Measurements from ENCODE around the gene ELAVL1.

ELAVL1 gene

DNA sequence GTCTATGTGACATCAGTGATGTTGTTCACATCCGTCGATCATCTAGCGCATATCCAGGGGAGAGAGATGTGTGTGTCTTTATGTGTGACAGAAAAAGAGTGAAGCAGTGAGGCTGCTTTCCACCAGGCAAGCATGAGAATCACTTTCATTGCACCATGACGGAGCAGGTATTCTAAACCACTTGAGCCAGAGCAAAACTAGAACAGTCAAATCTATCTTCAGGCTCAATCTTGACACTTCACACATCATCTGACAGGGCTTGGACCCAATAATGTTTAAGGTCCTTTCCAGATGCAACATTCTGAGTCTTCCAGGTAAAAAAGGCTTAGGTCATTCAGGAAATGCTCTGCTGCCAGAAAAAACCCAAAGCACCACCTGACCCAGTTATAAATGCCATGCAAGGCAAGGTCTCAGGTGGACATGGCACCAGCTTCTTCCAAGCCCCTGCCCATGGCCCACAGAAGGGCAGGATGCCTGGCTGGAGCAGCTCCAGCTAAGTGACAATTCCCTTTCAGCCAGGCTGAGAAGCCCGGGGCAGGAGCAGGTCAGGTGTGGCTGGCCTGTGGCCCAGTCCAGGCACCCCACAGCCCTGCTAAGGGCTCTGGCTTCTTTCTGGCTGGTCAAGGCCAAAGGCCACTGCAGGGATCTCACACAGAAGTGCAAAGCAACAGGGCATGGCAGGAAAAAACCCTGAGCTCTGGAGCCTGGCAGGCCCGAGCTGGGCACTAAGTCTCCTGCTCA, 5.0 kb downstream of the ELAVL1 start:
- Mint-ChIP-seq H3K9me3 (no peaks in the 10 kb centered on the region), H3K4me1 (ENCODE audit: low read depth) (peaks cover 73% of the 10 kb centered on the region), H3K4me3 (no peak overlapping the region), H3K27ac (no peak overlapping the region), H3K27me3 (no peaks in the 10 kb centered on the region), H3K36me3 (ENCODE audit: low read depth) (peaks cover 27% of the 10 kb centered on the region)

DNA sequence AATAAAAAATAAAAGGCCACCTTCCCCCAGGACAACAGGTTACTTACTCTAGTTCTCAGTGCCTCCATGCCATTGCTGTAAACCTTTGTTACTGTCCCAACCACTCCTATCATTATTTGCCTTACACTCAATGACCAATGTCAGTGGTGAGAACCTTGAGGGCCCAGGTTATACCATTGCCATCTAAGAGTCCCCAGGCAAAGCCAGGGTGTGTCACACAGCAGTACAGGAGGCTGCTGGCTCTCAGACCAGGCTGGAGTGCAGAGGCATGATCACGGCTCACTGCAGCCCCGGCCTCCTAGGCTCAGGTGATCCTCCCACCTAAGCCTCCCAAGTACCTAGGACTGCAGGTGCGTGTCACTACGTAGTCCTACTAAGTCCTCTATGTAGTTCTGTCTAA, 6.1 kb downstream of the ELAVL1 start:
- H3K27ac Mint-ChIP-seq, result no peak overlapping the region

DNA sequence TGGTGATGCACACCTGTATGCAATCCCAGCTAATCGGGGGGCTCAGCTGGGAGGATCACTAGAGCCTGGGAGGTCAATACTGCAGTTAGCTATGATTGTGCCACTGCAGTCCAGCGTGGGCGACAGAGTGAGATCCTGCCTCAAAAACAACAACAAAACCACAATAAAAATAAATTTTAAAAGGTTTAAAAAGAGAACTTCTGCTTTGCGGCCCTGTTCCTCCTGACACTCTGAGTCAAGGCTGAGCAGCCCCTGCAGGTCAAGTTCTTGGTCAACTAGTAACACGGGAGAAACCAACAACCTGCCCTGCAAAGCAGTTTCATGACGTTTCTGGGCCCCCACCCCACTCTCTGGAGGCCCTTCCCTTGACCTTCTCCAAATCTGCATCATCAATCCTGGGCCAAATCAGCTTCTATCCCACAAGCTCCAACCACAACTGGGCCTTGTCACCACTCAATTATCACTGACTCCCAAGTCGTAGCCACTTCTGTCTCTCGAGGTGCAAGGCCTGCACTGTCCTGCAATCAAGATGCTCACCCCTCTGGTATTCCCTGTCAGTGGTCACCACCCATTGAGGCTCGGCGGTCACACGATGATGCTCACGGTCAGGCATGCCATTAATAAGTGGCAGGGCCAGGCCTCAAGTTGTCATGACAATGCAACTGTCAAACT, 7.5 kb downstream of the ELAVL1 start:
- no peak overlapping the region for H3K27ac Mint-ChIP-seq
- H3K9me3 Mint-ChIP-seq, result no peaks in the 10 kb centered on the region
- H3K36me3 Mint-ChIP-seq (ENCODE audit: low read depth), result peaks cover 27% of the 10 kb centered on the region
- H3K4me3 Mint-ChIP-seq, result no peak overlapping the region
- H3K27me3 Mint-ChIP-seq, result no peaks in the 10 kb centered on the region
- peaks cover 74% of the 10 kb centered on the region for H3K4me1 Mint-ChIP-seq (ENCODE audit: low read depth)

More for the DNA sequence above, 6.1 kb downstream of the ELAVL1 start:
- H3K9me3 Mint-ChIP-seq, result no peaks in the 10 kb centered on the region
- no peak overlapping the region for H3K4me3 Mint-ChIP-seq
- H3K36me3 Mint-ChIP-seq (ENCODE audit: low read depth), result peaks cover 27% of the 10 kb centered on the region
- peaks cover 78% of the 10 kb centered on the region for H3K4me1 Mint-ChIP-seq (ENCODE audit: low read depth)
- H3K27me3 Mint-ChIP-seq, result no peaks in the 10 kb centered on the region

DNA sequence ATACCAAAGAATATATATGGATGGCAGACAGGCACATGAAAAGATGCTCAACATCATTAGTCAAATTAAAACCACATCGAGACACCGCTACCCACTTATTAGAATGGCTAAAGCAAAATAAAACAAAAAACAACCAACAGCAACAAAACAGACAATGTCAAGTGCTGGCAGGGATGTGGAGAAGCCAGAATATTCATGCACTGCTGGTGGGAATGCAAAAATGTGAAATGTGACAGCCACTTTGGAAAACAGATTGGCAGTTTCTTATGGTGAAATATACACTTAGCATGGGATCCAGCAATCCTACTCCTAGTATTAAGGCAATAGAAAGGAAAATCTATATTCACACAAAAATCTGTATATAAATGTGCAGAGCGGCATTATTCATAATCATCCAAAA, 8.6 kb downstream of the ELAVL1 start:
- peaks cover 67% of the 10 kb centered on the region for H3K4me1 Mint-ChIP-seq (ENCODE audit: low read depth)

DNA sequence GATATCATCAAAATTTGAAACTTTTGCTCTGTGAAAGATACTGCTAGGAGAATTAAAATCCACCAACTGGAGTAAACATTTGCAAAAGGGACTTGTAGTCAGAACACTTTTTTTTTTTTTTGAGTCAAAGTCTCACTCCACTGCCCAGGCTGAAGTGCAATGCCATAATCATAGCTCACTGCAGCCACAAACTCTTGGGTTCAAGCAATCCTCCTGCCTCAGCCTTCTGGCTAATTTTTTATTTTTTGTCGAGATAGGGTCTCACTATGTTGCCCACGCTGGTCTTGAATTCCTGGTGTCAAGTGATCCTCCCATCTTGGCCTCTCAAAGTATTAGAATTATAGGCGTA, 9.7 kb downstream of the ELAVL1 start:
- H3K27me3 Mint-ChIP-seq, result no peaks in the 10 kb centered on the region
- H3K36me3 Mint-ChIP-seq (ENCODE audit: low read depth), result peaks cover 29% of the 10 kb centered on the region
- H3K27ac Mint-ChIP-seq, result no peak overlapping the region
- no peaks in the 10 kb centered on the region for H3K9me3 Mint-ChIP-seq
- peaks cover 56% of the 10 kb centered on the region for H3K4me1 Mint-ChIP-seq (ENCODE audit: low read depth)
- H3K4me3 Mint-ChIP-seq, result no peak overlapping the region

More for the DNA sequence above, 8.6 kb downstream of the ELAVL1 start:
- H3K36me3 Mint-ChIP-seq (ENCODE audit: low read depth), result peaks cover 23% of the 10 kb centered on the region
- no peaks in the 10 kb centered on the region for H3K9me3 Mint-ChIP-seq
- H3K4me3 Mint-ChIP-seq, result no peak overlapping the region
- H3K27ac Mint-ChIP-seq, result no peak overlapping the region
- no peaks in the 10 kb centered on the region for H3K27me3 Mint-ChIP-seq

DNA sequence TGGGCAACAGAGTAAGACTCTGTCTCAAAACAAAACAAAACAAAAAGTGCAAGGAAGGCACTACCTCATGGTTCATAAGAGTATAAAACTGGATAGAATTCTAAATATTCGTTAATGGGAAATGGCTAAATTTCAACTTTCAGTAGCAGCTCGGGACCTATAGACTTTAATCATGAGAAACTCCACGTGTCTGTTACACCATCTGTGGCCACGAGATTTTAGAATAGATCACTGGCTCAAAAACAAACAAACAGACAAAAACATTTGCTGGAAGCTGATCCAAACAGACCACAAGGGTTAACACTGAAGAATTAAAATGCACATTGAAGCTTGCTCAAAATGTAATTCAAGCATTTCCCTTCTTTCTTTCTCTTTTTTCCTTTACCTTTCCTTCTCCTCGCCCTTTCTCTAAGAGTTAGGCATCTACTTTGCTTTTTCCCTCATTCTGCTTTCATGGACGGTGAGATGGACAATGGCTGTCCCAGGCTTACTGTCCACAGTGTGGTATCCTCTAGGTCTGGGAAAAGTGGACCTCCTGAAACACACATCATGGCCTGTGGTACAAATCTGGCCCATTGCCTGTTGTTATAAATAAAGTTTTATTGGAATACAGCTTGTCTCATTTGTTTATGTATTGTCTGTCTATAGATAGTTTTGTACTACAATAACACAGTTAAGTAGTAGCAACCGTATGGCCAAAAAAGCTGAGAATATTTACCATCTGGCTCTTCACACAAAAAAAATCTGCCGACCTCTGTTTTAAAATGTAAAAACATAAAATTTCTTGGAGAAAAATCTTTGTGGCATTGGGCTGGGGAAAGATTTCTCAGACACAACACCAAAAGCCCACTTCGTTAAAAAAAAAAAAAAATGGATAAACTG, 10.3 kb downstream of the ELAVL1 start:
- Mint-ChIP-seq H3K27ac (peak overlapping the region; percentile 85), H3K4me3 (no peak overlapping the region), H3K9me3 (no peaks in the 10 kb centered on the region), H3K27me3 (no peaks in the 10 kb centered on the region), H3K36me3 (ENCODE audit: low read depth) (peaks cover 32% of the 10 kb centered on the region), H3K4me1 (ENCODE audit: low read depth) (peaks cover 51% of the 10 kb centered on the region)

DNA sequence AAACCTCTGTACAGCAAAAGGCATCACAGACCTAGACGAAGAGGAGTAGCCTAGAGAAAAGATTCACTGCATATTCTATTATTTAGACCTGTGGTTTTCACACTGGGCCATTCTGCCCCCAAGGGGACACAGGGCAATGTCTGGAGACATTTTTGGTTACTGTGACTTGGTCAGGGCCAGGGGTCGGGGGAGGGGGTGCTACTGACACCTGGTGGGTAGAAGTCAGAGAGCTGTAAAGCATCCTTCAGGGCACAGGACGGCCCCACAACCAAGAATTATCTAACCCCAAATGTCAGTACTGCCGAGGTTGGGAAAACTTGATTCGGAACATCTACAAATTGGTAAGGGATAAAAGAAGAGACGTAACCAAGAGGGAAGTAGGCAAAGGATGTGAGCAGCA, 11.3 kb downstream of the ELAVL1 start:
- Mint-ChIP-seq H3K27ac (no peak overlapping the region), H3K36me3 (ENCODE audit: low read depth) (peaks cover 34% of the 10 kb centered on the region), H3K9me3 (no peaks in the 10 kb centered on the region), H3K27me3 (no peaks in the 10 kb centered on the region), H3K4me3 (no peak overlapping the region), H3K4me1 (ENCODE audit: low read depth) (peaks cover 43% of the 10 kb centered on the region)

DNA sequence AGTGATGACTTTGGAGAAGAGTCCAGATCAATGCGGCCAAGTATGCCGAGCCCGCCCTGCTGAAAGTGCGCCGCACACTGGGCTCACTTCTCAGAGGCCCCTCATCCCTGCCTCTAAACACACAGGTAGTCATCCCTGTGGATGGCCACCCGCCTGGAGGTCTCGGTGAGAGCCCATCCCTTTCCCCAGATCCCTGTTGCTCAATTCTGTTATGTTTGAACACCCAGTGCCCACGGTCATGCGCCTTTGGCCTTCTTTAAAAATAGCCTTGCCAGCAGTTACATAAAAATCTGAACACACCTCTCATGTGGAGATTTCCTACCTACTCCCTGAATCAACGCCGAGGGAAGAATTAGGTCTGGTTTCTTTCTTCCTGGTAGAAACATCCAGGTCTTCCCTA, 11.9 kb downstream of the ELAVL1 start:
- Mint-ChIP-seq H3K27ac (no peak overlapping the region), H3K4me1 (ENCODE audit: low read depth) (peaks cover 43% of the 10 kb centered on the region), H3K27me3 (no peaks in the 10 kb centered on the region), H3K36me3 (ENCODE audit: low read depth) (peaks cover 37% of the 10 kb centered on the region), H3K4me3 (no peak overlapping the region), H3K9me3 (no peaks in the 10 kb centered on the region)

DNA sequence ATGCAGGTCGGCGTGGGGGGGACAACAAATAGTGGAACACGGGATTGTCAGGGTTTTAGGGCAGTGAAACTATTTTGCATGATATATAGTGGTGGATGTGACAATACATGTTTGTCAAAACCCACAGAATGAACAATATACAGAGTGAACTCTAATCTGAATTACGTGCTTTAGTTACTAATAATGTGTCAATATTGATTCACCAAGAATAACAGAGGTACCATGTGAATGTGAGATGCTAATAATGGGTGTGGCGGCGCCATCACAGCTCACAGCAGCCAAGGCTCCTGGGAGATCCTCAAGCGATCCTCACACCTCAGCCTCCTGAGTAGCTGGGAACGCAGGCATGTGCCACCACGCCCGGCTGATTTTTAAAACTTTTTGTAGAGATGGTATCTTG, 12.9 kb downstream of the ELAVL1 start:
- Mint-ChIP-seq H3K9me3 (no peaks in the 10 kb centered on the region), H3K27me3 (no peaks in the 10 kb centered on the region), H3K27ac (no peak overlapping the region), H3K4me1 (ENCODE audit: low read depth) (peaks cover 37% of the 10 kb centered on the region), H3K36me3 (ENCODE audit: low read depth) (peaks cover 45% of the 10 kb centered on the region), H3K4me3 (no peak overlapping the region)

DNA sequence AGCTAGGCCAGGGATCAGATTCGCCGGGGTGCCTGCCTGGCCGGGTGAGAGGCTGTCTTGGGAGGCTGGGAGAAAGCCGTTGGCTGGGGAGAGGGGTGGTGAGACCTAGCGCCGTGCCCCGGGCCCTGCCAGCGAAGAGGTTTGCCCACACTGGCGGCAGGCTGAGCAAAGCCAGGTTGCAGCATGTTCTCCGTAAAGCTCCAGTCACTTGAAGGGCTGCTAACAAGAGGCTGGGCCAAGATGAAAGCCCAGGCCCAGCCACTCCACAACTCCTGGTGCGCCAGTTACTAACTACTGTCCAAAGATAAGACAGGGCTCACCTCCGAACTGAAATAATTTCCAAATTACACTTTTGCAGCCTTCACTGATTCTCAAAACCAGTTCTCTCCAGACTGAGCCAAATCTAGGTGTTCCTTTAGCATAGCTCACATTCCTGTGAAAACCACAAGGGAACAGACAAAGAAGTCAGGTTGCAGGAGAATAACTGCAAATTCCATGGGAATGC, 16.3 kb downstream of the ELAVL1 start:
- Mint-ChIP-seq H3K4me1 (ENCODE audit: low read depth) (peaks cover 18% of the 10 kb centered on the region), H3K27me3 (no peaks in the 10 kb centered on the region), H3K27ac (no peak overlapping the region), H3K36me3 (ENCODE audit: low read depth) (peaks cover 55% of the 10 kb centered on the region), H3K9me3 (no peaks in the 10 kb centered on the region), H3K4me3 (no peak overlapping the region)

DNA sequence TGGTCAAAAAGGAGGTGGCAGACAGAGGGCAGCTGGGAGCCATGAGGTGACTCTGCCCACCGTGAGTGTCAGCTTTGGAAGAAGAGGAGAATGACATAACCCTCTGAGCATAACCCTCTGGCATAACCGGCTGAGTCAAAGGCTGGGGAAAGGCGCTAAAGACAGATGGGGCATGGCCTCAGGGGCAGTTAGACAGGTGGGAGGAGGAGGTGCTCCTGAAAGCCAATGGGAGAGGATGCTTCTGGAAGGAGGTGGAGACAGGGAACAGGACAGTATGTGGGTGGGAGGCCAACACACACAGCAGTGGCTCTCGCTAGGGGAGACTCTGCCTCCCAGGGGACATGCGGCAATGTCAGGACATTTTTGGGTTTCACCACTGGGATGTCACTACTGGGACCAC, 17.1 kb downstream of the ELAVL1 start:
- no peak overlapping the region for H3K4me3 Mint-ChIP-seq
- no peak overlapping the region for H3K27ac Mint-ChIP-seq
- no peaks in the 10 kb centered on the region for H3K27me3 Mint-ChIP-seq
- peaks cover 14% of the 10 kb centered on the region for H3K4me1 Mint-ChIP-seq (ENCODE audit: low read depth)
- peaks cover 60% of the 10 kb centered on the region for H3K36me3 Mint-ChIP-seq (ENCODE audit: low read depth)
- H3K9me3 Mint-ChIP-seq, result no peaks in the 10 kb centered on the region

DNA sequence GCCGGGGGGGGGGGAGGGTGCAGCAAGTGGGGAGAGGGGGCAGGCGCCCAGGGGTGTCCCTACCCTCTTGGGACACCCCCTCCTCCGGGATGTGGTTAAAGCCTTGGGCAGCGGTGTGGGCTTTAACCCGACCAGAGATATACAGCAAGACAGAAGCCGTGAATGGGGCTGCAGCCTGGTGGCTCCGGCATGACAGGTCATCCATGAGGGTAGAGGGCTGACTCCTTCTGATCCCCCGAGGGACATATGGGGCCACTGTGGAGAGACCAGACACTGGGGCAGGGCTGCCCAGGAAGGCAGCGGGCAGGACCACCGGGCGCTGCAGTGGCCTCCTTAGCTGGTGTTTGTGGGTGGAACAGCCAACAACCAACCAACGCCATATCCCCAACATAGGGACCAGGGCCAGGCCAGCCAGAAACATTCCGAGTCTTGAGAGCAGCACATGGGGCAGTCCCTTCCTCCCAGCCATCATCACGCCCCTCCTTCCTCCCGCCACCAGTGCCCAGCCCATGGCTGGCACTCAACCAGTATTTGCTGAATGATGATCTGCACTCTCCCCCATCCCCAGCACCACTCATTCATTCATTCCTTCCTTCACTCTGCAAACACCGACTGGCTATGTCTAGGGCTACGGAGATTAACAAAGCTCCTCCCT, 18.2 kb downstream of the ELAVL1 start:
- H3K4me3 Mint-ChIP-seq, result no peak overlapping the region
- H3K9me3 Mint-ChIP-seq, result no peaks in the 10 kb centered on the region
- H3K4me1 Mint-ChIP-seq (ENCODE audit: low read depth), result peaks cover 11% of the 10 kb centered on the region
- H3K36me3 Mint-ChIP-seq (ENCODE audit: low read depth), result peaks cover 63% of the 10 kb centered on the region
- H3K27ac Mint-ChIP-seq, result no peak overlapping the region
- no peaks in the 10 kb centered on the region for H3K27me3 Mint-ChIP-seq

DNA sequence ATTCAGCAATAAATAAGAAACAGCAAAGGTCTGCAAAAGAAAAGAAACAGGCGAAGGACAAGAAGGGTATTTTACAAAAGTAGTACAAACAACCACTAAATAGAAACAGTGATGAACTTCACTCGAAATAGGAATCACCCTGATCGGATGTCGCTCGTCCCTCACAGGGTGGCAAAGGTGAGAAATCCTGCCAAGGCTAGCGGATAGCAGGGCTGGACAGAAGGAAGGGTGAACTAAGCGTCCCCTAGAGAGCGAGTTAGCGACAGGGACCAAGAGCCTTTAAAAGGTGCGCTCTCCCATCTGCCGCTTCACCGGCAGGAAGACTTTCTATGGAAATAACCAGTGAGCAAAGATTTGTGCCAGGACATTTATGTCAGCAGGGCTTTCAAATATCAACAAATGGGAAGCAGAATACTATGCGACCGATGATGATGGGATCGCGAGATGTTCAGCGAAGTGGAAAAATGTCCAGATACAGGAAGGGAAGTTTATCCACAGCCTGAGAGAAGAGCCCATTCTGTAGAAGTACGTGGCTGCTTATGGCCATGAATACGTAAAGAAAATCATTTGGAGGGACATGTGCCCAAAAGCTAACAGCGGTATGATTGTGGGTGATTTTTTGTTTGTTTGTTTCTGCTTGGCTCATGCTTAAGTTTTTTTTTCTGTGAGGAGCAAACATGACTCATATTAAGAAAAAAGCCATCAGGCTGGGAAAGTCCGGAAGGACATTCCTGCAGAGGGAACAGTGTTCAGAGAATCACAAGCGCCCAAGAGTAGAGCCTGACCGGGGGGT, 18.9 kb downstream of the ELAVL1 start:
- peaks cover 11% of the 10 kb centered on the region for H3K4me1 Mint-ChIP-seq (ENCODE audit: low read depth)
- H3K9me3 Mint-ChIP-seq, result no peaks in the 10 kb centered on the region
- H3K27ac Mint-ChIP-seq, result no peak overlapping the region
- peaks cover 62% of the 10 kb centered on the region for H3K36me3 Mint-ChIP-seq (ENCODE audit: low read depth)
- H3K4me3 Mint-ChIP-seq, result no peak overlapping the region
- no peaks in the 10 kb centered on the region for H3K27me3 Mint-ChIP-seq

DNA sequence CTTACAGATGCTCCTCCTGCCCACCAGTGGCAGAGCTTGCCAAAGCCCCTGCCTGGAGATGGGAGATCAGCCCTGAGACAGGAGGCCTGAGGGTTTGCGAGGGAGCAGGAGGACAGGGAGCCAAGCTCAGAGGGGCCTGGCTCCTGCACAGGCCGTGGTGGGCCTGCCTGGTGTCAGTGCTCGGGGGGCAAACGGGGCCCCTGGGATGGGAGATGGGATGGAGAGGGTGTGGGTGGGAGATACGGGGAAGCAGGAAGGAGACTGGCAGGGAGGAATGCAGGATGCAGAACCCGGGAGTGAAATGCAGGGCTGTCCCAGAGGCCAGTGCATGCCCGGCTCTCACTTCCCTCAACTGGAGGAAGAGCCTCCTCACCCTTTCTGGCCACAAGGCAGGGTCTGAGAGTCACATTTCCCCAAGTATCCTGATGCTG, 19.9 kb downstream of the ELAVL1 start:
- Mint-ChIP-seq H3K27me3 (no peaks in the 10 kb centered on the region), H3K27ac (no peak overlapping the region), H3K4me3 (no peak overlapping the region), H3K36me3 (ENCODE audit: low read depth) (peaks cover 58% of the 10 kb centered on the region), H3K9me3 (no peaks in the 10 kb centered on the region), H3K4me1 (ENCODE audit: low read depth) (peaks cover 11% of the 10 kb centered on the region)

Data from stimulated activated naive CD8-positive, alpha-beta T cell treated with anti-CD3 and anti-CD28 coated beads, Interleukin-15, Interleukin-2, amounts not matched to agents 100 ng/mL and 50 ng/mL, for 24 hours (primary cell).